ENCODE measurements around the gene TPSAB1. TPM values are rescaled to one million over a fixed set of nuclear protein-coding genes. Genes with fewer than 3 reads are reported as not detected.

TPSAB1 gene
- total RNA-seq, 1 experiment from 2014 or later, result 22.9 TPM

DNA sequence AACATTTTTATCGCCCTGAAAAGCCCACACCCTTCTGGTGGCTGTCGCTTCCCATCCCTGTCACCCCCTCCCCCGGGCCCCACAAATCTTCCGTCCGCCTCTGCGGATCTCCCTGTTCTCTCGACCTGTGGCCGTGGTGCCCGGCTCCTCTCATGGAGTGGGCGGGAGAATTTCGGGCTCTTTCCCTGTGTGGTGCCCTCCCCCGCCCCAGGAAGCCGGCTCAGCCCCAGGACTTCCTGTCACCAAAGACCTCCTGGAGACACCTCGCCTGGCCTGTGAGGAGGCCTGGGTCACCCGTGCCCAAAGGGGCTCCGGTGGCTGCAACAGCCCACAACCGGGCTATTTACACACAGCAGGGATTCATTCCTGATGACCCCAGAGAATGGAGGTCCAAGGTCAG, 42.8 kb downstream of the TPSAB1 start:
- Histone ChIP-seq H3K27me3 (replicated peaks; ENCODE audit: insufficient read depth, low read depth, low read length, poor library complexity) (no peaks in the 10 kb centered on the region), H3K4me3 (ENCODE audit: low read depth, low read length, poor library complexity, severe bottlenecking) (no peak overlapping the region), H3K27ac (ENCODE audit: low read depth, low read length, poor library complexity, severe bottlenecking) (no peak overlapping the region), H3K9me3 (ENCODE audit: low read depth, low read length, poor library complexity, severe bottlenecking) (no peaks in the 10 kb centered on the region), H3K4me1 (ENCODE audit: insufficient read depth, low read length, poor library complexity, severe bottlenecking) (peaks cover 19% of the 10 kb centered on the region), H3K36me3 (ENCODE audit: insufficient read depth, low read length, poor library complexity, severe bottlenecking) (no peaks in the 10 kb centered on the region)
- BruUV-seq (replicated peaks), result no TSS peak
- intact Hi-C loops (cut with micrococcal nuclease; ENCODE audit: unreplicated experiment), result no loop called here
- ChIA-PET POLR2A (ENCODE audit: low non-redundant PET) (no interaction called here), CTCF (no interaction called here)
- DNase-seq (ENCODE audit: low spot score), result no peak
- TF ChIP-seq, protein P1, sequence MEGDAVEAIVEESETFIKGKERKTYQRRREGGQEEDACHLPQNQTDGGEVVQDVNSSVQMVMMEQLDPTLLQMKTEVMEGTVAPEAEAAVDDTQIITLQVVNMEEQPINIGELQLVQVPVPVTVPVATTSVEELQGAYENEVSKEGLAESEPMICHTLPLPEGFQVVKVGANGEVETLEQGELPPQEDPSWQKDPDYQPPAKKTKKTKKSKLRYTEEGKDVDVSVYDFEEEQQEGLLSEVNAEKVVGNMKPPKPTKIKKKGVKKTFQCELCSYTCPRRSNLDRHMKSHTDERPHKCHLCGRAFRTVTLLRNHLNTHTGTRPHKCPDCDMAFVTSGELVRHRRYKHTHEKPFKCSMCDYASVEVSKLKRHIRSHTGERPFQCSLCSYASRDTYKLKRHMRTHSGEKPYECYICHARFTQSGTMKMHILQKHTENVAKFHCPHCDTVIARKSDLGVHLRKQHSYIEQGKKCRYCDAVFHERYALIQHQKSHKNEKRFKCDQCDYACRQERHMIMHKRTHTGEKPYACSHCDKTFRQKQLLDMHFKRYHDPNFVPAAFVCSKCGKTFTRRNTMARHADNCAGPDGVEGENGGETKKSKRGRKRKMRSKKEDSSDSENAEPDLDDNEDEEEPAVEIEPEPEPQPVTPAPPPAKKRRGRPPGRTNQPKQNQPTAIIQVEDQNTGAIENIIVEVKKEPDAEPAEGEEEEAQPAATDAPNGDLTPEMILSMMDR (conservative IDR thresholded peaks at IDR 0.05; ENCODE audit: low read depth, low read length), result no peak
- no peak for TF ChIP-seq EZH2 (IDR thresholded peaks at IDR 0.05; ENCODE audit: borderline replicate concordance, low read depth, low read length, poor library complexity, severe bottlenecking)

DNA sequence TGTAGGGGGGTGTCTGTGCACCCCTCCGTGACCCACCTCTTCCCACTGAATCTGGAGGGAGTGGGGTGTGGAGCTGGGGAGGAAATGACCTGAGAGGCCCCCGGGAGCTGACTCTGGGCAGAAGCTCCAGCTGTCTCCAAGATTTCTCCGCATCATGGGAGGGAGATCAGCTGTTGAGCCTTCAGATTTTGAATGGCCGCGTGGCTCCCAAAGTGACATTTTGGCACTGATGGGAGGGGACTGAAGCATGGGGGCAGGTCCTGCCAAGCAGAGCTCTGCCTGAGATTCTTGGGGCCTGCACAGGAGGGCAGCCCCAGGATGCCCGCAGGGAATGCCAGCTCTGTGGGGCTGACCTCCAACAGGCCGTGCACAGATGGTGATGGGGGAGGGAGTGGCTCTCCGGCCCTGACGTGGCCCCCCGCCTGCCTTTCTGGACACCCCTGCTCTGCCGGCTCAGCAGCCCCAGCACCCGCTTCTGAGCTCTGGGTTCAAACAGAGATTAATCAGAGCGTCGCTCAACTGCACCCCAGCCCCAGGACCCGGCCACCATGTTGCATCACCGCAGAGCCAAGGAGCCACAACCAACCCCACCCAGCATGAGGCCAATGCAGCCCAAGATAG, 43.6 kb downstream of the TPSAB1 start:
- no peak for DNase-seq (ENCODE audit: low spot score)
- Histone ChIP-seq H3K36me3 (ENCODE audit: insufficient read depth, low read length, poor library complexity, severe bottlenecking) (no peaks in the 10 kb centered on the region), H3K9me3 (ENCODE audit: low read depth, low read length, poor library complexity, severe bottlenecking) (no peaks in the 10 kb centered on the region), H3K4me3 (ENCODE audit: low read depth, low read length, poor library complexity, severe bottlenecking) (no peak overlapping the region), H3K4me1 (ENCODE audit: insufficient read depth, low read length, poor library complexity, severe bottlenecking) (peaks cover 11% of the 10 kb centered on the region), H3K27me3 (replicated peaks; ENCODE audit: insufficient read depth, low read depth, low read length, poor library complexity) (no peaks in the 10 kb centered on the region), H3K27ac (ENCODE audit: low read depth, low read length, poor library complexity, severe bottlenecking) (no peak overlapping the region)
- TF ChIP-seq, protein P1 (conservative IDR thresholded peaks at IDR 0.05; ENCODE audit: low read depth, low read length), result no peak
- TF ChIP-seq EZH2 (IDR thresholded peaks at IDR 0.05; ENCODE audit: borderline replicate concordance, low read depth, low read length, poor library complexity, severe bottlenecking), result no peak
- intact Hi-C loops (cut with micrococcal nuclease; ENCODE audit: unreplicated experiment), result no loop called here
- CTCF ChIA-PET, result no interaction called here
- POLR2A ChIA-PET (ENCODE audit: low non-redundant PET), result no interaction called here
- BruUV-seq (replicated peaks), result no TSS peak

DNA sequence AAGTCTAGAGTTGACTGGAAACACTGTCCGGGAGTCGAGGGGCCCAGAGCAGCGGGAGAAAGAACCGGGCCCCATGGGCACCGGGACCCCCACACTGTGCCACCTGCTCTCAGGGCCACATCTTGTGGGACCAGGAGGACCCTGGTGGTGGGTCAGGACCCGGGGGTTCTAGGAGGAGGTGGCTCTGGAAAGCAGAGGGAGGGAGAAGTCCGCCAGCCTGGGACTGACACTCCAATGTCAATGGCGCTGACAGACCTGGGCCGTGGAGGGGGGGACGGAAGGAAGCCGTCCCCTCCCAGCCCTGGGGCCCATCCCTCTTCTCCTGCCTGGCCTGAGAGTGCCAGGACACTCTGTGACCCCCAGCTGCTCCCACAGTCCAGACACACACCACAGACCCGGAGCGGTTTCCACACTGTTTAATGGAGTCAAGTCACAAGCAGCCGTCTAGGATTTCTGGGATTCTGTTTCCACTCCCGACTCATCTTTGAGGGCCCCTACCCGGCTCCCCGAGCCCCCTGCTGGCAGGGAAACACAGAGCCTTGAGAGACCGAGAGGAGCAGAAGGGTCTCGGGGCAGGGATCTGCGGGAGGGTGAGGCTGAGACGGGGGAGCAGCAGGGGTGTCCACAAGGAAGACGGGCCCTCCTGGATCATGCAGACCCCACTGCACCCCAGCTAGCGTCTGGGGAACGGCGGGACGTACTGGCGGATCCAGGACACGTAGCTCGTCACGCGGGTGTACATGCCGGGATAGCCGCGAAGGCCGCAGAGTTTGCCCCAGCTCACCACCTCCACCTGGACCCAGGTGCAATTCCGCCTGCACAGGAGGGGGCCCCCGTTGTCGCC, 45.4 kb downstream of the TPSAB1 start:
- intact Hi-C loops (cut with micrococcal nuclease; ENCODE audit: unreplicated experiment), result no loop called here
- Histone ChIP-seq H3K27ac (ENCODE audit: low read depth, low read length, poor library complexity, severe bottlenecking) (no peak overlapping the region), H3K4me1 (ENCODE audit: insufficient read depth, low read length, poor library complexity, severe bottlenecking) (peaks cover 11% of the 10 kb centered on the region), H3K36me3 (ENCODE audit: insufficient read depth, low read length, poor library complexity, severe bottlenecking) (no peaks in the 10 kb centered on the region), H3K4me3 (ENCODE audit: low read depth, low read length, poor library complexity, severe bottlenecking) (no peak overlapping the region), H3K27me3 (replicated peaks; ENCODE audit: insufficient read depth, low read depth, low read length, poor library complexity) (no peaks in the 10 kb centered on the region), H3K9me3 (ENCODE audit: low read depth, low read length, poor library complexity, severe bottlenecking) (no peaks in the 10 kb centered on the region)
- TF ChIP-seq, protein P1 (conservative IDR thresholded peaks at IDR 0.05; ENCODE audit: low read depth, low read length), result no peak; the same call in 1 of the 2 replicates
- no peak for TF ChIP-seq EZH2 (IDR thresholded peaks at IDR 0.05; ENCODE audit: borderline replicate concordance, low read depth, low read length, poor library complexity, severe bottlenecking)
- ChIA-PET POLR2A (ENCODE audit: low non-redundant PET) (no interaction called here), CTCF (no interaction called here)
- no TSS peak for BruUV-seq (replicated peaks)
- DNase-seq (ENCODE audit: low spot score), result no peak

Data from A673 (cell line).